ENCODE data around the gene RIPK4. TPM values are rescaled to one million over a fixed set of nuclear protein-coding genes. Genes with fewer than 3 reads are reported as not detected.
"Not testable (repeated sequence)": the region's sequence is repeated elsewhere in the genome, so short reads cannot be mapped to it uniquely, and the experiment has no call there.

The RIPK4 gene
- total RNA-seq, 2 experiments from 2014 or later, result 0.62 to 0.76 TPM

DNA sequence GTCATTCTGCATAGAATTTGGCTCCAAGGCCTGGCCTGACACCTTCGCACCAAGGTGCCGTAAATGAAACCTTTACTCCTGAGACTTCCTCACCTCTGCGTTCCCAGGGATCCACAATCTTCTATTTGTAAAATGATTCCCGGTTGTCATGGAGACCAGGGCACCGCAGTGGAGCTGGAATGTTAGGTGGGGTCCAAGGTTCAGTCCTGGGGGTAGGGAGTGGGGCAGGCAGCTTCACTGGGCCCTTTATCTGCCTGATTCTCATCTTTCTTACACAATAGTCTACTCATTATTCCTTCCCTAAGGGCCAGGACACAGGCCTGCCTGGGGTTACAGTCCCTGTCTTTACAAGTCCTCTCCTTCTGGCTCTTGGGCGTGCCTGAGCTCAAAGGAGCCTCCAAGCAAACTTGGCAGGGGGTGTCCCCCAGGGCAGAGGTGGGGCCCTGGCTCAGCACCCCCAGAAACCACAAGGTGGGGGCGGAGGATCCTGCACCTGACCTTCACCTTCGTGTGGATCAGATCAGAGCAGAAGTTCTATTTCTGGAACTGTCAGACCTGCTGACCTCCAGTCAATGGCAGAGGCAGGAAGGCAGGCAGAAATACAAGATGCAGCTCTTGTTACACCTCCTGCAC, 51.1 kb downstream of the RIPK4 start:
- H3K4me3 Mint-ChIP-seq, result no peak overlapping the region
- H3K9me3 Mint-ChIP-seq, result no peaks in the 10 kb centered on the region

DNA sequence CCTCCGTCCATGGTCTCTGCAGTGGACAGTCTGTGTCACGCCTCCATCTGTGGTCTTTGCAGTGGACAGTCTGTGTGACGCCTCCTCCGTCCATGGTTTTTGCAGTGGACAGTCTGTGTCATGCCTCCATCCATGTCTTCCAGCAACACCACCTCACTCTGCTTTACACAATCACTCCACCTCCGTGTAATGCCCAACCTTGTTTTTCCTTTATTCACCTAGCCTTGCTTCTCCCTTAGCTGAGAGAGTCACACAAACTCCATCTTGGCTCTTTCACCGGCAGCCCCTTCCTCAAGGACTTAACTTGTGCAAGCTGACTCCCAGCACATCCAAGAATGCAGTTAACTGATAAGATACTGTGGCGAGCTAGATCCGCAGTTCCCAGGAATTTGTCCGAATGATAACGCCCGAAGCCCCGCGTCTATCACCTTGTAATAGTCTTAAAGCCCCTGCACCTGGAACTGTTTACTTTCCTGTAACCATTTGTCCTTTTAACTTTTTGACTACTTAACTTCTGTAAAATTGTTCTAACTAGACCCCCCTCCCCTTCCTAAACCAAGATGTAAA, 52.5 kb downstream of the RIPK4 start:
- peaks cover 45% of the 10 kb centered on the region for H3K27me3 Mint-ChIP-seq
- not testable (repeated sequence) for H3K36me3 Mint-ChIP-seq, H3K27ac Mint-ChIP-seq, H3K9me3 Mint-ChIP-seq, H3K4me3 Mint-ChIP-seq, DNase-seq, H3K4me1 Mint-ChIP-seq

More for the DNA sequence above, 51.1 kb downstream of the RIPK4 start:
- H3K27ac Mint-ChIP-seq, result no peak overlapping the region
- no peak for DNase-seq
- no peaks in the 10 kb centered on the region for H3K36me3 Mint-ChIP-seq
- peaks cover 40% of the 10 kb centered on the region for H3K27me3 Mint-ChIP-seq
- H3K4me1 Mint-ChIP-seq, result peaks cover 4% of the 10 kb centered on the region

DNA sequence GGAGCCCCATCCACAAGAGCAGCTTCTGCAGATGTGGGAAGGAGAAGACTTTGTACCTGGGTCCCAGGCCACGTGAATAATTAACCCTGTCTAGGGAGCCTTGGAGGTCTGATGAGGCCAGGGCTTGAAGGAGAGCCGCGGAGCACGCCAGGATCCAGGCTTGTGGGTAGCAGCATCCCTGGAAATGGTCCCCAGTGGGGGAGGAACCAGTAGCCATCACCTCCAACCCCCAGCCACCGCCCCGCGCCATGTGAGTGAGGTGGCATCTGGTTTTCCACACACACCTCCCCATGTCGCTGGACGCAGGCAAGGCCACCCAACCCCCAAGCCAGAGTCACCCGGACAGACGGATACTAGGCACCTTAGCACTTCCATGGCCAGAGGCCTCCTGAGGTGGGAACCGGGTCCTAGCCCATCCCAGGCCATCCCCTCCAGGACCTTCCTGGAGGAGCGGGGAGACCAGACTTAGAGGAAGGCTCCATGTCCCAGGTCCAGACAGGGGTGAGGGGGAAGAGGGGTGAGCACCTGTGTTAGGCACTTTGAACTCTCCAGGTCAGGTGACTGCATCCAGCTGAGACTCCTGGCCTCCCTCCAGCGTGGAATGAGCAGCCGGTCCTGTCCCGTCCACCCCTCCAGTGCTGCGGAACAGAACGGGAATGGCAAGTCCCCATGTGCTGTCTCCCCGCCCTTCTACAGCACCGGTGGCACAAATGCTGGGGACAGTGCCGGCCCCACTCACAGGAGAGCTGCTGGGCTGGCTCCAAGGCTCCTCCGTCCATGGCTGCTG, 53.2 kb downstream of the RIPK4 start:
- no peak overlapping the region for H3K27ac Mint-ChIP-seq
- H3K4me1 Mint-ChIP-seq, result peaks cover 4% of the 10 kb centered on the region
- DNase-seq, result no peak
- H3K36me3 Mint-ChIP-seq, result no peaks in the 10 kb centered on the region
- no peaks in the 10 kb centered on the region for H3K9me3 Mint-ChIP-seq
- H3K4me3 Mint-ChIP-seq, result no peak overlapping the region
- H3K27me3 Mint-ChIP-seq, result peaks cover 52% of the 10 kb centered on the region

DNA sequence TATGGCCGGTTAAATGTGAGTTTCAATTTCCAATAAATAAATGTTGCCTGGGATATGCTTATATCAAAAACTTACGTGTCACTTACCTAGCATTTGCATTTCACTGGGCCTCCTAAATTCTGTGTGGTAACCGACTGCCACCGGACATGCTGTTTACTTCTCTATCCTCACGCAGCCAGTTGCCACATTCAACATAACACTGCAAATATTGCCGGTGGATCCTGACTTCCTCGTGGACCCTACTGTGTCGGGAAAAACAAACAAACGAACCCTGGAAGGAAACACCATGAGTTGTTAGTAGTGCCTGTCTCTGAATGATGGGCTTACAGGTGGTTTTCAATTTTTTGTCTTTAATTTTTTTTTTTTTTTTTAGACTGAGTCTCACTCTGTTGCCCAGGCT, 54.1 kb downstream of the RIPK4 start:
- H3K9me3 Mint-ChIP-seq, result no peaks in the 10 kb centered on the region
- DNase-seq, result no peak
- H3K27me3 Mint-ChIP-seq, result peaks cover 57% of the 10 kb centered on the region

DNA sequence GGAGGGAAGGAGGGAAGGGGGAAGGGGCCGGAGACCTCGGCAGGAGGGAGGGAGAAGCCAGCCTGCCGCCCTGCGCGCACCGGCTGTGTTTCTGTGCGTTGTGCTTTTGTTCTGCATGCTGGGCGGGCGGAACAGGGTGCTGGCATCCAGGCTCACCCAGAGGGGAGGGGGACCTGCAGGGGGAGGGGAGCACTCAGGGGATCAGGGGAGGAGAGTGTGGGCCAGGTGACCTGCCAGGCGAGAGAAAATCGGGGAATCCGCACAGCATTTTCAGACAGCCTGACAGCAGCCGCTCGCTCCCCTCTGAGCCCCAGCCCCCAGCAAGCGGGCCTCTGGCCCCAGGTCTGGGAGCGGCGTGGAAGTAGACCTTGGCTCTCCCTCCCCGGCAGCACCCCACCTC, 54.7 kb downstream of the RIPK4 start:
- Mint-ChIP-seq H3K4me3 (no peak overlapping the region), H3K27me3 (peaks cover 61% of the 10 kb centered on the region), H3K4me1 (peaks cover 4% of the 10 kb centered on the region), H3K27ac (no peak overlapping the region), H3K9me3 (peaks cover 3% of the 10 kb centered on the region), H3K36me3 (no peaks in the 10 kb centered on the region)
- no peak for DNase-seq

More for the DNA sequence above, 54.1 kb downstream of the RIPK4 start:
- Mint-ChIP-seq H3K4me1 (no peaks in the 10 kb centered on the region), H3K36me3 (no peaks in the 10 kb centered on the region), H3K4me3 (no peak overlapping the region), H3K27ac (no peak overlapping the region)

DNA sequence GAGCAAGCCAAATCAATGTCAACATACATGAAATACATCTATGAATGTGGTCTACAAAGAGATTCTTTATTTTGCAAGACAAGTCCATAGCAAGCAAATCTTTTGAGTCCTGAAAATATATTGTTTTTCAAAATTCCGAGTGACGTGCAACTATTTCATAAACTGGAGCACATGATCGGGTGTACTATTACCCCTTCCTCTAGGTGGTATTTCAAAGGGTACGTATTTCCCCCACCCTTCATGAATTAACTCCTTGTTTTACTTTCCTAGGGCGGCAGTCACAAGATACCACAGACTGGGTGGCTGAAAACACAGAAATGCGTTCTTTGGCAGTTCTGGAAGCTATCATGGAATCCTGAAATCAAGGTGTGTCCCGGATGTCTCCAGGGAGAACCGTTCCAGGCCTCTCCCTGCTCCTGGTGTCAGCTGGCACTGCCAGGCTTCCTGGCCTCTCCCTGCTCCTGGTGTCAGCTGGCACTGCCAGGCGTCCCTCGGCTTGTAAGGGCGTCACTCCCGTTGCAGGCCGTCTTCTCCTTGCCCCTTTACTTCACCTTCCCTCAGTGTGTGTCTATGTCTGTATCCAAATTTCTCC, 55.3 kb downstream of the RIPK4 start:
- H3K4me1 Mint-ChIP-seq, result peaks cover 11% of the 10 kb centered on the region
- H3K36me3 Mint-ChIP-seq, result no peaks in the 10 kb centered on the region
- H3K9me3 Mint-ChIP-seq, result peaks cover 8% of the 10 kb centered on the region
- peaks cover 62% of the 10 kb centered on the region for H3K27me3 Mint-ChIP-seq
- H3K4me3 Mint-ChIP-seq, result no peak overlapping the region
- no peak overlapping the region for H3K27ac Mint-ChIP-seq
- no peak for DNase-seq

DNA sequence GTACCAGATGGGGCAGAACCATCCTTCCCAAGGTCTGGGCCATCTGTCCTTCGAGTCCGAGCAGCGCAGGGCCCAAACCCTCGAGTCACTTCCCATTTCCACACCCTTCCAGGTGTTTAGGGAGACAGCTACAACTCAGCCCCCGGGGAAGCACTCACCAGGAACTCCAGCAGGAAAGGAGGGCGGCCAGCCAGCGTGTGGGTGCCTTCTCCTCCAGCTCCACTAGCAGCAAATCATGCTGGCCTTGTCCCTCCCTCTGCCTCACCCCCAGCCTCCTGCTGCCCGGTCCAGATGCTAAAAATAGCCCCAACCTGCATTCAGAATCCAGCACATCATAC, 56.1 kb downstream of the RIPK4 start:
- no peak overlapping the region for H3K27ac Mint-ChIP-seq
- H3K27me3 Mint-ChIP-seq, result peaks cover 62% of the 10 kb centered on the region
- H3K4me1 Mint-ChIP-seq, result peaks cover 11% of the 10 kb centered on the region
- H3K36me3 Mint-ChIP-seq, result no peaks in the 10 kb centered on the region
- peaks cover 8% of the 10 kb centered on the region for H3K9me3 Mint-ChIP-seq
- no peak for DNase-seq
- H3K4me3 Mint-ChIP-seq, result no peak overlapping the region

DNA sequence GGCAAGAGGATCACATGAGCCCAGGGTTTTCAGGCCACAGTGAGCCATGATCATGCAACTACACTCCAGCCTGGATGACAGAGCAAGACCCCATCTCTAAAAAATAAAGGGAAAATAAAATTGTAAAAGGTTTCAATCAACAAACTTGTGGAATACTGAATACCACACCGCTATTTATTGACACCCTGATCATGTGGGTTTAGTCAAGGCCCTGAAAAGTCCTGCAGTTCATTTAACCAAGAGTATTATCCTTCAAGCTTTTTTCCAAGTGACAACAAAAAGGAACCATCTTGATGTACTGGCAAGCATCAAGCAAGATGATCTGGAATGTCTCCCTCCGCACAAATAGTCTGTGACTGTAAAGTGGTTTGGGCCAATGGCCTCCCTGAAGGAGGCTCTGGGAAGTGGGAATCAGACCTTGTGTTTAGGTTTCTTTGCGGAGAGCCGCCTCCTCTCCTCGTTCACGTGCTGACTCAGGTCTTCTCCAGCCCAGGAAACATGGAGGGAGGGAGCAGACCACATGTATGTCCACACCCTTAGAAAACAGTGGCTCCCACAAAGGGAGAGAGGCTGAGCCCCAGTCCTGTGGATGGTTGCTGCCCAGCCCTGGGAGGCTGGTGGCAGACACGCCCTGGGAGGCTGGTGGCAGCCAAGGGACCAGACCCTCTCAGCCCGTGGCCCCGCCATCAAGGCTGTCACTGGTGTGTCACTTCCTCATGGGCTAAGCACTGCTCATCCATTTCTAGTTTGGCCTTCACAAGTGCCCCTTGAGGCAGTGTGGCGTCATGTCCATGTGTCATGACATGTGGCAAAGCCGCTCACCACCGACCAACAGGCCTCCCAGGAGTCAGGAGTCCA, 56.7 kb downstream of the RIPK4 start:
- no peak overlapping the region for H3K4me3 Mint-ChIP-seq
- H3K9me3 Mint-ChIP-seq, result peaks cover 8% of the 10 kb centered on the region
- no peaks in the 10 kb centered on the region for H3K36me3 Mint-ChIP-seq
- H3K4me1 Mint-ChIP-seq, result peaks cover 11% of the 10 kb centered on the region
- no peak for DNase-seq
- H3K27ac Mint-ChIP-seq, result no peak overlapping the region
- peaks cover 63% of the 10 kb centered on the region for H3K27me3 Mint-ChIP-seq

DNA sequence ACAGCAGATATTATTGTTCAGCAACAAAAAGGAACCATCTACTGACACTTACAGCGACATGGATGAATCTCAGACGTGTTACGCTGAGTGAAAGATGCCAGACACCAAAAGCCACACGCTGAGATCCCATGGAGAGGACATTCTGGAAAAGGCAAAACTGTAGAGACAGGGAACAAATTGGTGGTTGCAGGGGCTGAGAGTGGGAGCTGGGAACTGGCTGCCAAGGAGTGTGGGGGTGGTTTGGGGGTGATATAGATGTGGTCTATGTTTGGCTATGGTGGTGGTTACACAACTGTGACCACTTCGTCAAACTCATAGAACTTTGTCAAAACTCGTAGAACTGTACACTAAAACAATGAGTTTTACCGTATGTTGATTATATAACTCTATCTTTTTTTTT, 57.7 kb downstream of the RIPK4 start:
- H3K9me3 Mint-ChIP-seq, result peaks cover 8% of the 10 kb centered on the region
- H3K27ac Mint-ChIP-seq, result no peak overlapping the region
- H3K36me3 Mint-ChIP-seq, result no peaks in the 10 kb centered on the region
- H3K4me3 Mint-ChIP-seq, result no peak overlapping the region
- H3K4me1 Mint-ChIP-seq, result peaks cover 11% of the 10 kb centered on the region
- H3K27me3 Mint-ChIP-seq, result peaks cover 52% of the 10 kb centered on the region
- no peak for DNase-seq

DNA sequence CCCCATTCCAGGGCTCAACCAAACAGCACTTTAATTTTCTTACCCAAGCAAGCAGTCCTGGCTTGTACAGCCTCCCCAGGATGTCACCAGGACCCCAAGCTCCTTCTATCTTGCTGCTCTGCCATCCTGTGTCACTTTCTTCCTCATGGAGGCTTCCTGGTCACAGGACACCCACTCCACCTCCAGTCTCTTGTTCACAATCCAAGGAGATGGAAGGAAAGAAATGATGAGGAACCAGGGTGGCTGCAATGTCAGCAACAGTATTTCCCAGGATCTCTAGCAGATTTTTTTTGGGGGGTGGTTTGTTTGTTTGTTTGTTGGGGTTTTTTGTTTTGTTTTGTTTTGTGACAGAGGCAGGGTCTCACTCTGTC, 58.9 kb downstream of the RIPK4 start:
- H3K27me3 Mint-ChIP-seq, result peaks cover 43% of the 10 kb centered on the region
- no peaks in the 10 kb centered on the region for H3K36me3 Mint-ChIP-seq
- H3K4me3 Mint-ChIP-seq, result no peak overlapping the region
- H3K4me1 Mint-ChIP-seq, result peaks cover 11% of the 10 kb centered on the region
- H3K27ac Mint-ChIP-seq, result no peak overlapping the region
- peaks cover 8% of the 10 kb centered on the region for H3K9me3 Mint-ChIP-seq
- DNase-seq, result no peak

DNA sequence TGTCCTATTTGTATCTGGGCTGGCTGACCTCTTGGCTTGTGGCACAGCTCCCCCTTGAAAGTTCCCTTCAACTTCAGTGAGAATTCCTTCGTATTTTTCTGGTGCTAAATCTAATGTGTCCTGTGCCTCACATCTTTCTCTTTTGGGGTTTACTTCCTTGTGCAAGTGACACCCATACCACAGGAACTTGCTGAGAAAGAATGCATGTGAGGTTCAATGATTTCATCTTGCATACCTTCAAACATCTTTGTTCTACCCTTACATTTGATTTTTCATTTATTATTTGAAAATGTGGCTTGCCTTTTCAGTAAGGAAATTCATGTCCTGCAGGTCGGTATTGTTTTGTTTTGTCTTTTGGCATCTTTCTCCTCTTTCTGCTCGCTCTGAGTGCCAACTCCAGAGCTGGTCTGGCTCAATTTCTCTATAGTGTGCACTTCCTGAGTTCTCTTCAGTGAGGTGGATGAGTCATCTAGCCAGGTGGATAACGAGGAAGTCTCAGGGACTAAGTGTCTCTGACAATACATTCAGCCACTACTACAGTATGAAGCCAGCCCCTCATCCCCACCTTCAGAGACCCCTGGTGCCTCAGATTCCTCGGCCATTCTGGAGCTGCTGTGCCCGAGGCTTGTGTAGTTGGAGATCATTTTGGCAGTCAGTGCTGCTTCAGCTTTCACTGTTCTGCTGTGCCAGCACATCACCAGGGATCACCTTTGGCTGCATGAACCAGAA, 59.5 kb downstream of the RIPK4 start:
- peaks cover 38% of the 10 kb centered on the region for H3K27me3 Mint-ChIP-seq
- DNase-seq, result no peak
- peaks cover 11% of the 10 kb centered on the region for H3K4me1 Mint-ChIP-seq
- H3K27ac Mint-ChIP-seq, result no peak overlapping the region
- no peaks in the 10 kb centered on the region for H3K36me3 Mint-ChIP-seq
- no peak overlapping the region for H3K4me3 Mint-ChIP-seq
- H3K9me3 Mint-ChIP-seq, result peaks cover 8% of the 10 kb centered on the region

DNA sequence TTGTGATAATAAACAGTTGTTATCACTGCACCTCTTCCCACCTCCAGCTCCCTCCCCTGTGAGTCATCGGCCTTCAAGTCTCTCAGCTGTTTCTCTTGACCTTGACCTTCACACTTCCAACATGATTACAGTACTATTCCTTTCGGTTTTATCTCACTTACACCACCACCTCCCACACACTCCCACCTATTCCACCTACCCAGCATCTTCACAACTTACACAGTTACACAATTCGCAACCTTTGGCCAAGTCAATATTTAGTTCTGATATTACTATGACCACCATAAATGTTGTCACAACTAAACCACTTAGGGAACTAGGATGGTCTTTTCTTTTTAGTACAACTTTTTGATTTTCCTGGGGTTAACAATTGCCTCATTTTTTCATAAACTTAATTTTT, 60.2 kb downstream of the RIPK4 start:
- no peak for DNase-seq
- Mint-ChIP-seq H3K4me3 (no peak overlapping the region), H3K36me3 (no peaks in the 10 kb centered on the region), H3K9me3 (peaks cover 8% of the 10 kb centered on the region), H3K4me1 (peaks cover 11% of the 10 kb centered on the region), H3K27ac (no peak overlapping the region), H3K27me3 (peaks cover 34% of the 10 kb centered on the region)

DNA sequence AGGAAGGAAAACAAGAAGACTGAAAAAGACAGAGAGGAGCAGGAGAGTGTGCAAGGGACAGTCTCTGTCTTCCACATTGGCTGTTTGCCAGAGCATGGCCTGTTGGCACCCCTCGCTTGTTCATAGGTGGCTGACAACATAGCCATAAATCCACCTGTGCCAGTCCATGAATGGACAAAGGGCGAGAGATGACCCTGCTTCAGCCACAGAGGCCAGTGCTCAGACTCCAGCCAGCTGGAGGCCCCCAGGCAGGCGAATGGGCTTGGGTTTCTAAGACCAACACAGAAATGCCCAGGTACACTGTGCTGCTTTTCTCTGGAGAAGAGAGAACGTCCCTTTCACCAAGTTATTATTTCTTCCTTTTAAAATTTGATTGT, 60.6 kb downstream of the RIPK4 start:
- Mint-ChIP-seq H3K27ac (no peak overlapping the region), H3K9me3 (peaks cover 8% of the 10 kb centered on the region), H3K4me3 (no peak overlapping the region), H3K27me3 (peaks cover 30% of the 10 kb centered on the region), H3K4me1 (peaks cover 11% of the 10 kb centered on the region), H3K36me3 (no peaks in the 10 kb centered on the region)
- DNase-seq, result no peak

DNA sequence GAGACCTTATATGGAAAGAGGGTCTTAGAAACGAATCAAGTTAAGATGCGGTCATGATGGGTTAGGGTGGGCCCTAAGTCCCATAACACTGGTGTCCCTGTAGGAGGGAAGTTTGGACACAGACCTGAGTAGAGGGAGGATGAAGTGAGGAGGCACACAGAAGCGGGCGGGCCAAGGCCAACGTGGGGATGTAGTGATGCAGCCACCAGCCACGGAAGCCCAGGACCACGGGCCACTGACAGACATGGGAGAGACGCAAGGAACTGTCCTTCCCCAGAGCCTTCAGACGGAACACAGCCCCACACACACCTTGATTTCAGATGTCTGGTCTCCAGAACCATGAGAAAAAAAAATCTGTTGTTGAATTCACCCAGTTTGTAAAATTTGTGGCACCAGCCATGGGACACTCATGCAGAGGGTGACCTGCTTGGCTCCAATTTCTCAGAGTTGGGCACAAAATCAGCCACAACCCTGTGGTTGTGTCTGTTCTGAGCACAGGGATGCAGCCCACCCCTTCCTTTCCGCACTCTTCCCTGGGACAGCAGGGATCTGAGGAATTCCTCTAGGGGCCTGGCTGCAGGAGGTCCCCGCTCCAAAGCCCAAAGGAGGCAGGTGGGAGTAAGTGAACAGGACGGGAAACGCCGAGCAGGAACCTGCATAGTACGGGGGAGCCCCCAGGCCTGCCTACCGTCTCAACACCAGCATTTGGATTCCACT, 61.1 kb downstream of the RIPK4 start:
- no peaks in the 10 kb centered on the region for H3K36me3 Mint-ChIP-seq
- H3K27ac Mint-ChIP-seq, result no peak overlapping the region
- H3K27me3 Mint-ChIP-seq, result peaks cover 27% of the 10 kb centered on the region
- peaks cover 11% of the 10 kb centered on the region for H3K4me1 Mint-ChIP-seq
- DNase-seq, result no peak
- no peak overlapping the region for H3K4me3 Mint-ChIP-seq
- peaks cover 8% of the 10 kb centered on the region for H3K9me3 Mint-ChIP-seq

Data from activated naive CD8-positive, alpha-beta T cell treated with anti-CD3 and anti-CD28 coated beads for 36 hours (primary cell).